GM19328 (cell line): ENCODE measurements around the gene GTF2A2.

Source experiments
- ATAC-seq: cut with Tn5 transposase; IDR thresholded peaks from one replicate; pipeline ENCODE4 v1.9.1; 2021; ENCODE audit warnings: mild to moderate bottlenecking, moderate library complexity; ENCODE audit not compliant: unreplicated experiment

GTF2A2 gene

DNA sequence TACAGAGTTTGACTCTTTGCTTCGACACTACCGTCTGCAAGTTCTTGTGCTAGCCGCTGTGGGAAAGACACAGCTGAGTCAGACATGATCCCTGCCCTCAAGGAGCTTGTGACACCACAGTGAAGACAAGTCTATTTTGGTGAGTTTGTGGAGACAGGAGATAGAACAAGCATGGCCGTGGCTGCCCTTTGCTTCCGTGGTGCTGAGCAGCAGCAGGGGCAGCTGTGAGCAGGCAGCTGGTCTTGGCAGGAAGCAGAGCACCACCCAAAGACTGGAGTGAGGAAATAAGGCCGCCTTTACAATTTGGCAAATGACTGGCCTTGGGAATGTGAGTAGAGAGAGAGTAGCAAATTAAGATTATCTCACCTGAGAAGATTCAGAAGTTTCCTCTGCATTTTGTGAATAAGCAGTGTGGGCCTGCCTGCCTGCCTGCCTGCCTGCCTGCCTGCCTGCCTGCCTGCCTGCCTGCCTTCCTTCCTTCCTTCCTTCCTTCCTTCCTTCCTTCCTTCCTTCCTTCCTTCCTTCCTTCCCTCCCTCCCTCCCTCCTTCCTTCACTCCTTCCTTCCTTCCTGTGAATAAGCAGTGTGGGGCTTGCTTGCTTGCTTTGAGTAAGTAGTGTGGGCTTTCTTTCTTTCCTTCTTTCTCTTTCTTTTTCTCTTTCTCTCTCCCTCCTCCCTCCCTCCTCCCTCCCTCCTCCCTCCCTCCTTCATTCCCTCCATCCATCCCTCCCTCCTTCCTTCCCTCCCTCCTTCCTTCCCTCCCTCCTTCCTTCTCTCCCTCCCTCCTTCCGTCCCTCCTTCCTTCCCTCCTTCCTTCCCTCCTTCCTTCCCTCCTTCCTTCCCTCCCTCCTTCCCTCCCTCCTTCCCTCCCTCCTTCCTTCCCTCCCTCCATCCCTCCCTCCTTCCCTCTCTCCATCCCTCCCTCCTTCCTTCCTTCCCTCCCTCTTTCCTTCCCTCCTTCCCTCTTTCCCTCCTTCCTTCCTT is 47.3 kb downstream of the GTF2A2 start:
- ATAC-seq: no peak

DNA sequence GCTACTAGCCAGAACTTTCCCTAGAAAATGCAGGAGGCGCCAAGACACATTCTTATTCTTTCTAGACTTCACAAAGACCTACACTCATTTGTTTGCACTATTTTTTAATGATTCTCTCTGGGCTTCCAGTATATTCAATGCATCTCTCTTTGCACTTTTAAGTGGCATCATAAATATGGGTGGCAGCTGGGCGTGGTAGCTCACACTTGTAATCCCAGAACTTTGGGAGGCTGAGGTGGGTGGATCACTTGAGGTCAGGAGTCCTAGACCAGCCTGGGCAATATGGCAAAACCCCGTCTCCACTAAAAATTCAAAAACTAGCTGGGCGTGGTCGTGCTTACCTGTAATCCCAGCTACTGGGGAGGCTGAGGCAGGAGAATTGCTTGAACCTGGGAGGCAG is 51.3 kb downstream of the GTF2A2 start:
- no peak for ATAC-seq

DNA sequence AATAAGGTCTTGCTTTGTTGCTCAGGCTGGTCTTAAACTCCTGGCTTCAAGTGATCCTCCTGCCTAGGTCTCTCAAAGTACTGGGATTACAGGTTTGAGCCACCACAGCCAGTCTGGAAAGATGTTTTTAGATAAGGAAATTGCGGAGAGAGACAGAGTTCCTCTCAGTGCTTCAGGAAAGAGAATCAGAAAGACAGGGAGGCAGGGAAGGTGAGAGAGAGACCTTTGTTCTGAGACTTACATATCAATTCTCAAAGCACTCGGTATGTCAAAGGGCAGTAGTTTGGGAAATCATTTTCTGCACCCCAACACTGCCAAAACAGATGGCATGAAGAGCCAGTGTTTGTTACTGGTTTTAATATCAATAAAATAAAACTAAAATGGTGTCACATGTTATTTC is 58.9 kb downstream of the GTF2A2 start:
- ATAC-seq: no peak

DNA sequence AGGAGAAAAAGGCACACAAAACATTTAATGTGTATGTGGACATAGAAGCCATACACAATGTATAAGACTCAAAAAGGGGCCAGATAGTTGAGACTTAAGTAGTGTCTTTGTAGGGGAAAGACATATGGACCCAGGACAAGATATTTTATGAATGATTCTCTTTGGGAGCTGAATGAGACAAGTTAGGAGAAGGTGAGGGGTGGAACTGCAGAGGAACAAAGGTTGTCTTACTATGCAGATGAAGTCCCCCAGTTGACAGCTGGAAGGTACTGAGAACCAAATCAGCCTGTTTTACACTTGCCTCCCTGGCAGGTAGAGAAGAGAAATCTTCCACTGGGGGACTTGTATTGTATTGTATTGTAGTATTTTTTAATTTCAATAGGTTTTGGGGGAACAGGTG is 60.7 kb downstream of the GTF2A2 start:
- ATAC-seq: no peak

DNA sequence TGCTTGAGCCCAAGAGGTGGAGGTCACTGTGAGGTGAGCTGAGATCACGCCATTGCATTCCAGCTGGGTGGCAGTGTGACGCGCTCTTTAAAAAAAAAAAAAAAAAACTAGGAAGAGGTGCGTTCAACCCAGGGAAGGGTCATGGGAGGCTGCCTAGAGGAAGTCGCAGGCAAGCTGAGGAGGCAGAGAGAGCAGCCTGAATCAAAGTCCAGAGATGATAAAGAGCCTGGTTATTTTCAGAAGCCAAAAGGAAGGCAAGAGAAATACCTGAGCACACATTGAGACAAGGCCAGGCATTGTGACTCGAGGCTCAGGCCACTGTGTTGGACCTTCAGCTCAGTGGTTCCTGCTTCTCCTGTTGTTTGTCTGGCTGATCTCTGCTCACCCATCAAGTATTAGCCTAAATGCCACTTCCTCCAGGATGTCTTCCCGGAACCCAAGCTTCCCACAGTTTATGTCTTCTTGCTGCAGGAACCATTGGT is 61.8 kb downstream of the GTF2A2 start:
- no peak for ATAC-seq

DNA sequence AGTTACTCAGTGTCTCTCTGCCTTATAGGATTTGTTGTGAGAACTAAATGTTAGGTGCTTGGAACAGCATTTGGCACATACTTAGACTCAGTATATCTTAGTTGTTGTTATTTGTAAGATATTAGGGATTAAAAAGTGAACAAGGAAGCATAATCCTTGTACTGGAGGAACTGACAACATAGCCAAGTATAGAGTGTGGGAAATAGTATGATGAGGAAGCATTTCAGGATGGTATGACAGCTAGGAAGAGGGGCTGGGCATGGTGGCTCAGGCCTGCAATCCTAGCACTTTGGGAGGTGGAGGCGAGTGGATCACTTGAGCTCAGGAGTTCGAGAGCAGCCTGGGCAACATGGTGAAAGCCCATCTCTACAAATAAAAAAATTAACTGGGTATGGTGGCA is 62.3 kb downstream of the GTF2A2 start:
- ATAC-seq: no peak

DNA sequence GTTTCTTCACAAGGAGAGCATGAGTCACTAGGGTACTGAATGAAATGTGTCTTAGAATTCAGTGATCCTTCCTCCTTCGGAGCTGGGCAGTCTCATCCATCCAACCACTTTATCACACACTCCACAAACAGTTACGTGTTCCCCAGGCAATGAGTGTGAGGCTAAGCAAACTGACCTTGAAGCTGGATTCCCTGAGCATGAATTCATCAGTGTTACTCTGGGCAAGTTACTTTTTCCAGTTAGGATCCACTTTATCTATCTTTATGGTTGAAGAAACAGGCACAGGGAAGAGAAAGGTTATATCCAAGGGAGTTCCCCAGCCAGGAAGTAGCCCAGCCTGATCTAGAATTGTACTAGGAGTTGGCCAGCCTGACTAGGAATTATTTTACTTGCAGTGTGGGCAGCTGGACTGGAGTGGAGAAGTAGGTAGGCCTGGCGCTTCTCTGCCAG is 62.8 kb downstream of the GTF2A2 start:
- no peak for ATAC-seq

DNA sequence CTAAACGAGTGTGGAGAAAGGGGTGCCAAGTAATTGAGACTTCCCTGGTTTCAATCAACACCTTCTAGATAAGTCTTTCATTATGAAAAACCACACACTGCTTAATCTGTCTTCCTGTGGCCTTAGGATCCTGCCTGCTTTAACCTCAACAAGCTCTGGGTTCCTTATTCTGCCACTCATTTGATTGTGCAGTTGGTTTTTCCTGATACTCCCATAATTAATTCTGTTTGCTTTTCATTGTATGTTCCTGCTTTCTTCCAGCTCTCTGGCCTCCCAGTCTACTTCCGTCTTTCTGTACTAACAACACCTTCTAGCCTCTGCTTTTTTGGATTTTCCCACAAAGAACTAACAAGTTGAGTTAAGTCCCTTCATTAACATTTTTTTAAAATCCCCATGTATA is 66.0 kb downstream of the GTF2A2 start:
- ATAC-seq: no peak

DNA sequence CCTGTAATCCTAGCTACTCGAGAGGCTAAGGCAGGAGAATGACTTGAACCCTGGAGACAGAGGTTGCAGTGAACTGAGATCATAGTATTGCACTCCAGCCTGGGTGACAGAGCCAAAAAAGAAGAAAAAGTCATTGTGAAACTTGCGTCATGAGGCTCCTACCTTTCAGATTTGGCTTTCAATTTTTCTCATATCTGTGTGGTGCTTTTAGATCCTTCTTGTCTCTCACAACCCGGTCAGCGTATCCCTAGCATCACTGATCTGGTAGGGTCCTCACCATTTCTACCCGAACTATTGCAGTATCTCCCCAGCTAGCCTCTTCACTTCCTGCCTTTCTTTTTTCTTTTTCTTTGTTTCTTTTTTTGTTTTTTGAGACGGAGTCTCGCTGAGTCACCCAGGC is 67.3 kb downstream of the GTF2A2 start:
- no peak for ATAC-seq
